Measurements from ENCODE around the gene CDHR5. TPM values are rescaled to one million over a fixed set of nuclear protein-coding genes. Genes with fewer than 3 reads are reported as not detected.

The CDHR5 gene
- total RNA-seq, 3 donors from 2014 or later: 195 to 549 (median 316) TPM

DNA sequence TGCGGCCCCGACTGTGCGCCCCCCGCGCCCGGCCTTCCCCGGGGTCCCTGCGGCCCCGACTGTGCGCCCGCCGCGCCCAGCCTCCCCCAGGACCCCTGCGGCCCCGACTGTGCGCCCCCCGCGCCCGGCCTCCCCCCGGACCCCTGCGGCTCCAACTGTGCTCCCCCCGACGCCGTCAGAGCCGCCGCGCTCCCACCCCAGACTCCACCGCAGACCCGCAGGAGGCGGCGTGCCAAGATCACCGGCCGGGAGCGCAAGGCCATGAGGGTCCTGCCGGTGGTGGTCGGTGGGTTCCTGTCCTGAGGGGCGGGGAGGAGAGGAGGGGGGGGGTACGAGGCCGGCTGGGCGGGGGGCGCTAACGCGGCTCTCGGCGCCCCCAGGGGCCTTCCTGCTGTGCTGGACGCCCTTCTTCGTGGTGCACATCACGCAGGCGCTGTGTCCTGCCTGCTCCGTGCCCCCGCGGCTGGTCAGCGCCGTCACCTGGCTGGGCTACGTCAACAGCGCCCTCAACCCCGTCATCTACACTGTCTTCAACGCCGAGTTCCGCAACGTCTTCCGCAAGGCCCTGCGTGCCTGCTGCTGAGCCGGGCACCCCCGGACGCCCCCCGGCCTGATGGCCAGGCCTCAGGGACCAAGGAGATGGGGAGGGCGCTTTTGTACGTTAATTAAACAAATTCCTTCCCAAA, 15.4 kb upstream of the CDHR5 start:
- no peaks in the 10 kb centered on the region for H3K9me3 ChIP-seq
- TF ChIP-seq, protein P1, sequence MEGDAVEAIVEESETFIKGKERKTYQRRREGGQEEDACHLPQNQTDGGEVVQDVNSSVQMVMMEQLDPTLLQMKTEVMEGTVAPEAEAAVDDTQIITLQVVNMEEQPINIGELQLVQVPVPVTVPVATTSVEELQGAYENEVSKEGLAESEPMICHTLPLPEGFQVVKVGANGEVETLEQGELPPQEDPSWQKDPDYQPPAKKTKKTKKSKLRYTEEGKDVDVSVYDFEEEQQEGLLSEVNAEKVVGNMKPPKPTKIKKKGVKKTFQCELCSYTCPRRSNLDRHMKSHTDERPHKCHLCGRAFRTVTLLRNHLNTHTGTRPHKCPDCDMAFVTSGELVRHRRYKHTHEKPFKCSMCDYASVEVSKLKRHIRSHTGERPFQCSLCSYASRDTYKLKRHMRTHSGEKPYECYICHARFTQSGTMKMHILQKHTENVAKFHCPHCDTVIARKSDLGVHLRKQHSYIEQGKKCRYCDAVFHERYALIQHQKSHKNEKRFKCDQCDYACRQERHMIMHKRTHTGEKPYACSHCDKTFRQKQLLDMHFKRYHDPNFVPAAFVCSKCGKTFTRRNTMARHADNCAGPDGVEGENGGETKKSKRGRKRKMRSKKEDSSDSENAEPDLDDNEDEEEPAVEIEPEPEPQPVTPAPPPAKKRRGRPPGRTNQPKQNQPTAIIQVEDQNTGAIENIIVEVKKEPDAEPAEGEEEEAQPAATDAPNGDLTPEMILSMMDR (IDR thresholded peaks at IDR 0.05): no peak
- ATAC-seq: no peak
- no peaks in the 10 kb centered on the region for H3K36me3 ChIP-seq (ENCODE audit: low read depth)
- peaks cover 9% of the 10 kb centered on the region for H3K4me1 ChIP-seq (ENCODE audit: low read depth)
- no peak for DNase-seq
- intact Hi-C loops (cut with DNase I, micrococcal nuclease): no loop called here
- no peak overlapping the region for H3K4me3 ChIP-seq

DNA sequence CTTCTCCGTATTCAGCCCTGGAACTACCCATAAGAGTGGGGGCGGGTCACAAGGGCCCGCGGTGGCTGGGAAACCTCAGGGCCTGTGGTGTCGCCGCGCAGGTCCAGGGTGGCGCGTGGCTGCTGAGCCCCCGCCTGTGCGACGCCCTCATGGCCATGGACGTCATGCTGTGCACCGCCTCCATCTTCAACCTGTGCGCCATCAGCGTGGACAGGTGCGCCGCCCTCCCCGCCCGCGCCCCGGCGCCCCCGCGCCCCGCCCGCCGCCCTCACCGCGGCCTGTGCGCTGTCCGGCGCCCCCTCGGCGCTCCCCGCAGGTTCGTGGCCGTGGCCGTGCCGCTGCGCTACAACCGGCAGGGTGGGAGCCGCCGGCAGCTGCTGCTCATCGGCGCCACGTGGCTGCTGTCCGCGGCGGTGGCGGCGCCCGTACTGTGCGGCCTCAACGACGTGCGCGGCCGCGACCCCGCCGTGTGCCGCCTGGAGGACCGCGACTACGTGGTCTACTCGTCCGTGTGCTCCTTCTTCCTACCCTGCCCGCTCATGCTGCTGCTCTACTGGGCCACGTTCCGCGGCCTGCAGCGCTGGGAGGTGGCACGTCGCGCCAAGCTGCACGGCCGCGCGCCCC, 14.7 kb upstream of the CDHR5 start:
- ATAC-seq (no peak), DNase-seq (no peak)
- Histone ChIP-seq H3K4me3 (no peak overlapping the region), H3K9me3 (no peaks in the 10 kb centered on the region), H3K36me3 (ENCODE audit: low read depth) (no peaks in the 10 kb centered on the region), H3K4me1 (ENCODE audit: low read depth) (peaks cover 9% of the 10 kb centered on the region)
- intact Hi-C loops (cut with DNase I, micrococcal nuclease): no loop called here
- TF ChIP-seq, protein P1 (IDR thresholded peaks at IDR 0.05): no peak

DNA sequence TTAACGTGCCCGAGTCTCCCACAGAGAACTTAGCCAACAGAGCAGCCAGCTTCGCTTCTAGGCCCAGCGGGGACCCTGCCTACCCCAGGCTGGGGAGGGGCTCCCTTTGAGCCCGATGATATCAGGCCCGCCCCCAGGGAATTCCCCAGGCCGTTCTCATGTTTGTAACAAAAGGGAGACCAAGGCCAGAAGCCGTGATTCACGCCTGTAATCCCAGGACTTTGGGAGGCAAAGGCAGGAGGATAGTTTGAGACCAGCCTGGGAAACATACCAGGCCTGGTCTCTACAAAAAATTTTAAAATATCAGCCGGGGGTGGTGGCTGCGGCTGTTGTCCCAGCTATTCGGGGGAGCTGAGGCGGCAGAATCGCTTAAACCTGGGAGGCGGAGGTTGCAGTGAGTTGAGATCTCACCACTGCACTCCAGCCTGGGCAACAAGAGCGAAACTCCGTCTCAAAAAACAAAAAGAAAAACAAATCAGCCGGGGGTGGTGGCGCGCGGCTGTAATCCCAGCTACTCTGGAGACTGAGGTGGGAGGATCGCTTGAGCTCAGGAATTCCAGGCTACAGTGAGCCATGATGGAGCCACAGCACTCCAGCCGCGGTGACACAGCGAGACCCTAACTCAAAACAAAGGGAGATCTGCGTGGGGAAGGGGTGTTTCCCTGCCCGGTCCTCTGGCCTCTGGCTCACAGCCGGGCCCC, 14.0 kb upstream of the CDHR5 start:
- ATAC-seq (no peak), DNase-seq (no peak)
- Histone ChIP-seq H3K9me3 (no peaks in the 10 kb centered on the region), H3K4me3 (no peak overlapping the region), H3K4me1 (ENCODE audit: low read depth) (peaks cover 9% of the 10 kb centered on the region), H3K36me3 (ENCODE audit: low read depth) (no peaks in the 10 kb centered on the region)
- TF ChIP-seq, protein P1 (IDR thresholded peaks at IDR 0.05): no peak
- intact Hi-C loops (cut with DNase I, micrococcal nuclease): no loop called here

DNA sequence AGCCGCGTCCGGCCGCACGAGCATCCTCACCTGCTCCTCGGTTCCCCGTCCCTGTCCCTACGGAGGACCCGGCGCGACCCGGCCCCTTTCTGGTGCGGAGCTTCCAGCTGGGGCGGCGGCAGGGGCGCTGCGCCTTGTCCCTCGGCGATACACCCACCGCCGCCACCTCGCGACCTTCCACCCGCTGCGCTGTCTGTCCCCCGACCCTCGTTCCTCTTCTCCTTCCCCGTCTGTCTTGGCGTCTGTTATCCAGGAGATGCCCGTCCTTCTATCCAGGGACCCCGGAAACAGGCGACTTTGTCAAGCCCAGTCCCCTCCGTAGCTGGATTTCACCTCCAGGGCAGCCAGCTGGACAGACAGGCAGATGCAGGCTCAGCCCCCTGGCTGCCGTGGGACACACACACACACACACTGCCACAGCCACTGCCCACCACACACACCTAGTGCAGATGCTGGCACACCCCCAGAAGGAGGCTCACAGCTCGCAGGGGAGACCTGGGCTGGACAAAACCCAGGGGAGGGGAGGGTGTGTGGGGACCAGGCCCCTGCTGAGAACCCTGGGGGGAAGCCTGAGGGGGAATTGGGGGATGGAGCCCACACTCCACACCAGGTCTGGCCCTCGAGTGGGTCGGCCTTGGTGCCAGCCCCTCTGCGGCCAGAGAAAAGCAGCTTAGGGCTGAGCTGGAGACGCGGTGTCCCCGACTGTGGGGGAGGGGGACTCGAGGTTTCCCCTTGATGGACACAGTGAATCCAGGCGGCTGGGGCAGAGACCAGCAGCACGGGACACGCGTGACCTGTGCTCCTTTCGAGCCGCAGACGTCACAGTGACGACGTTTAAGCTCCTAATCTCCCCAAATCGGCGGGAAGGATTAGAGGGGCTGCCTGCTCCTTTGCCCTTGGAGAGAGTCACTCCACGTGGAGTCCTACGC, 13.1 kb upstream of the CDHR5 start:
- intact Hi-C loops (cut with DNase I, micrococcal nuclease): no loop called here
- DNase-seq (no peak), ATAC-seq (no peak)
- TF ChIP-seq, protein P1 (IDR thresholded peaks at IDR 0.05): no peak
- H3K4me3 ChIP-seq: no peak overlapping the region
- peaks cover 9% of the 10 kb centered on the region for H3K4me1 ChIP-seq (ENCODE audit: low read depth)
- no peaks in the 10 kb centered on the region for H3K36me3 ChIP-seq (ENCODE audit: low read depth)
- no peaks in the 10 kb centered on the region for H3K9me3 ChIP-seq

DNA sequence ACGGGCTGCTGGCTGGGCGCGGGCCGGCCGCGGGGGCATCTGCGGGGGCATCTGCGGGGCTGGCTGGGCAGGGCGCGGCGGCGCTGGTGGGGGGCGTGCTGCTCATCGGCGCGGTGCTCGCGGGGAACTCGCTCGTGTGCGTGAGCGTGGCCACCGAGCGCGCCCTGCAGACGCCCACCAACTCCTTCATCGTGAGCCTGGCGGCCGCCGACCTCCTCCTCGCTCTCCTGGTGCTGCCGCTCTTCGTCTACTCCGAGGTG, 12.5 kb upstream of the CDHR5 start:
- intact Hi-C loops (cut with DNase I, micrococcal nuclease): no loop called here
- no peak for ATAC-seq
- H3K9me3 ChIP-seq: no peaks in the 10 kb centered on the region

More for the DNA sequence above, 12.5 kb upstream of the CDHR5 start:
- no peak for DNase-seq
- TF ChIP-seq, protein P1 (IDR thresholded peaks at IDR 0.05): no peak
- Histone ChIP-seq H3K4me1 (ENCODE audit: low read depth) (peaks cover 9% of the 10 kb centered on the region), H3K36me3 (ENCODE audit: low read depth) (no peaks in the 10 kb centered on the region), H3K4me3 (no peak overlapping the region)
